ENCODE data around the gene APOL4.
A peak's percentile ranks its signal among the peaks of the same experiment; 100 is the strongest.
"Not testable (repeated sequence)": the region's sequence is repeated elsewhere in the genome, so short reads cannot be mapped to it uniquely, and the experiment has no call there.

APOL4 gene

DNA sequence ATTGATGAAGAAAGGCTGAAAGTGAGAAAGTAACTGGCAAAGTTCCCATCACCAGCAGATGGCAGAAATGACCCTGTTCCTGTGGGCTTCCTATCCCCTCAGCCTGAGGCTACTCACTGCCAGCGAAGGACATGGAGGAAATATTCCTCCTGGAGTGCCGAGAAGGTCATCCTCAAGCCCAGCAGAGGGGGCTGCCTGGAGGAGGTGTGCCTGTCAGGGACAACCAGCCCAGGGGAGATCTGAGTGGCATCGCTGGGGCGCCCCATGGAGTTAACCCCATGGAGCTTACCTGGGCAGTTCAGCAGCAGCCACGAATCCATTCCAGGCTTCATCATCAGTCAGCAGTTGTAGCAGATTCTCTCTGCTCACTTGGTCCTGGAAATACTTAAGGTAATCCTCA is 29.4 kb upstream of the APOL4 start:
- DNase-seq, result not testable (repeated sequence)

DNA sequence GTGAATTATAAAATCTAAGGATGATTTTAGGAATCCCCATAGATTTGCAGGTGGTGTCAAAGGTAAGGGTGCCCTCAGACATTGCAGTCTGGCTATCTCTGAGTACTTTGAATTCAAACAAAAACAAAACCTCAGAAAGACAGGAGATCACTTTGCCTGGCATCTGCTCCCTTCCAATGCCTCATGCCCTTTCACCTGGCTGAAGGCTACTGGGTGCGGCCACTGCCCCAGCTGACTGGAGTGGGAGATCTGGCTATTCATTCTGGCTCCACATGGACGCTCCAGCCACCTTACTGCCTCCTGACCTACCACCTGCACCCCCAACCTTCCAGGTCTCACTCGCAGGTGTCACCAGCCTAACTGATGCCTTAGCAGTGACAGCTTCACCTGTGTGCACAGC is 28.0 kb upstream of the APOL4 start:
- not testable (repeated sequence) for DNase-seq

DNA sequence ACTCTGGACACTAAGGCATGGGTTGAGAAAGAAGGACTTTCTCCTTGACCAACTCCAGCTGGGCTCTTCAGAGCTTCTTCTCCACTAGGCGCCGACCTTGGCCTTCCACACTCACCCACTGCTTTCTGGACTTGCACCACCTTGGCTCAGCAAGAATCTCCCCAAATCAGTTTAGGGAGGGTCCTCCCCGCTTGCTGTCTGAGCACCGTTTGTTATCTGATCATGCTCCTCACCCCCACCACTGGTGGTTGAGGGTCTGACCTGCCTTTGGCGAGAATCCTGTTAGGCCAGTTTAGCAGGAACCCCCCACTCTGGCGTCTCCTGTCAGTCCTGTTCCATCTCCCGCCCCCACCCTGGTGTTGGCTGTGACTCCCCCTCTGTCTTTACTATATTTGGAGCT is 27.3 kb upstream of the APOL4 start:
- no peak for DNase-seq

DNA sequence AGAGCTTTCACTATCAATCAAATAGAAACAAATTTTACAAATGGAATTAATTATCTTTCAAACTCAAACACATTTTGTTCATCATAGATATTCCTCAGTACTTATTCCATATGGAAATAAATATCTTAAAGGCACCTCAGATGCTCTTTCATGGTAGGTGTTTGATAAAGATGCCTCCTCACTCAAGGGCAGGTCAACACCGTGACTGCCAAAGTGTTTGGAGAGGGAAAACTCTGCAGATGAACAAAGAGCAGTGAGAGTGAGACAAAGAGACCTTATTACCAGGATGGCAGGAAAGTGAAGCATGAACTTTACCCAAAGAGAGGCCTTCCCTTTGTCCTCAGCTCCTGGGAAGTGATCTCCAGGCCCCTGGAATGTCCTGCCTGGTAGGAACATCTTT is 26.8 kb upstream of the APOL4 start:
- not testable (repeated sequence) for DNase-seq

DNA sequence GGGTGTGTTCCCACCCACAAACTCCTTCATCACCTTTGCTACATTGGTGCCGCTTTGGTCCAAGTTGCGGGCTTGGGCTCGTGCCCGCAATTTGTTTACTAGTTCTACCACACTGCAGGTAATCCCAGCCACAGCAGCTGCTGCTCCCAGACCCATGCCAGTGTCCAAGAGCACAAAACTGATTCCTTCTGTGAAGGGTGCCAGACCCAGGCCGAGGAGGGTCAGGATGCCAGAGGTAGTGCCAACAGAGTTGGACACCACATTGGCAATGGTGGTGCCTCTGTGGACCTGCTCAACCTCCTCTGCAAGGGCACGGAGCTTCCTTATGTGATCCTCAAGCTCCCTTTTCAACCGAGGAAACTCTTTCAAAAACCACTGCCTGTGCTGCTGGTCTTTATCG is 26.2 kb upstream of the APOL4 start:
- DNase-seq, result no peak

DNA sequence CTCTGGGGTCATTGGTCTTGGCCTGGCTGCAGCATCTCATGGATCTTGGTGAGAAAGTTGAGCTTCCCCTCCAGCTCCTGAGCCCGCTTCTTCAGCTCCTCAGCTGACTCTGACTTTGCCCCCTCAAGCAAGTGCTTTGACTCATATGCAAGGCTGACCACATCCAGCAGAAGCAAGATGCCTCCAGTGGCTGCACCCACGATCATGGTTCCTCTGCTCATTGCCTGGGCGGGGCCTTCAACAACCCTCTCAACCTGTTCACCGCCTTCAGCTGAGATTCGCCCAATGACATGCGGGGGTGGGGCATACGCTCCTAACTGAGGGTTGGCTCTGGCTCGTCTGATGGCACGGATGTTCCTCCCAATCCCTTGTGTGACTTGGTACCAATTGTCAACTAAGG is 25.8 kb upstream of the APOL4 start:
- no peak for DNase-seq

DNA sequence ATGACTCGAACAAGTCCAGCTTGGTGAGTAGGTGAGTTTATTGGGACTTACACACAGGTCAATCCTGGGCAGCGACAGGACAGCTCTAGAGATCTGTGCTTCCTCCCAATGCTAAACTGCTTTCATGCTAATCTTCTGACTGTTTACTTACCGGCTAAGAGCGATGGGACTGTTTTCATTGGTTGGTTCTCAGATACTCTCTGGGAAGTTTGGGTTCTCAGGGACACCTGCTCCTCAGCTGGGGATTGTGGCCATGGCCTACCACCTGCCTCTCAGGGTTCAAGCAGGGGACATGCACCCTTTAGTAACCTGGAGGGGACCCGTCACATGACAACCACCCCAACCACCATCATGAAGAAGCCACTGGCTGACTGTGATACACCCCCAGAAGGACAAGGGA is 24.6 kb upstream of the APOL4 start:
- no peak for DNase-seq

DNA sequence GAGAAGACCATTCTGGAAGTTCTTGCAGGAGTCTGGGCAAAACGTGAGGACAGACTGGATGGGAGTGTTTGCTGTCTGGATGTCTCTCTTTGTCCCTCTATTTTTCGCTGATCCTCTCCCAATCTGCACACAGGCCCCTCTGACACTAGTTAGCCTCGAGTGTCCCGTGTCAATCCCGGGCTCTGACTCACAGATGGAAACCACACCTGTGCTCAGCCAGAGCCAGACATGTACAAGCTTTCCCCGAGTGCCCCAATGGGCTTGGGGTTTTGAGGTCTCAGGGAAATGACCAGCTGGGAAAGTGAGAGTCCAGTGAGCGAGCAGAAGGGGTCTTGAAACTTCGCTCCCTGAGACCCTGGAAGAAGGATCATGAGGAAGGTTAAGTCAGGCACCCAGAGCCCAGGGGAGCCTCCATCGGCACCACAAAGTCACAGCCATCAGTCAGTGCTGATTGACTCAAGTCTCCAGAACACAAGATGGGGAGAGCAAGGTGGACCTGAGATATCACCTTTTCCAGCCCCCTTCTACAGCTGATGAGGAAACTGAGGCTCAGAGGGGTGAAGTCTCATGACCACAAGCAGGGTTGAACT is 23.8 kb upstream of the APOL4 start:
- DNase-seq, result no peak

DNA sequence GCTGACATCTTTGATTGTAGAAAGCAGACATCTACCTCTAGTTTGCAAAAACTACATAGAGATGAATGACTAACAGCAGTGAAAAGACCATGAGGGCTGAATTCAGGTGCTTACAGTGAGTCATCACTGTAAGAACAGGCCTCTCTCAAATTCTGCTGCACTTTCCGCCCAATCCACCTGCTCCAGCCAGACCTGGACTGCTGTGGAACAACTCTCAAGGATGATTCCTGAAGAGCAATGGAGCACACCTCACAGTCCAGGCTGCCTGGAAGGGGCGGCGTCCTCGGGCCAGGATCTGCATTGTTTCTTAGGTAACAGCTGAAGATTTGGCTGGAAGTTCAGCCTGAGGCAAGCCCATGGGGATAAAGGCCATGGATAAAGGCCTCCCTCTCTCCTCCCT is 22.6 kb upstream of the APOL4 start:
- DNase-seq, result no peak

DNA sequence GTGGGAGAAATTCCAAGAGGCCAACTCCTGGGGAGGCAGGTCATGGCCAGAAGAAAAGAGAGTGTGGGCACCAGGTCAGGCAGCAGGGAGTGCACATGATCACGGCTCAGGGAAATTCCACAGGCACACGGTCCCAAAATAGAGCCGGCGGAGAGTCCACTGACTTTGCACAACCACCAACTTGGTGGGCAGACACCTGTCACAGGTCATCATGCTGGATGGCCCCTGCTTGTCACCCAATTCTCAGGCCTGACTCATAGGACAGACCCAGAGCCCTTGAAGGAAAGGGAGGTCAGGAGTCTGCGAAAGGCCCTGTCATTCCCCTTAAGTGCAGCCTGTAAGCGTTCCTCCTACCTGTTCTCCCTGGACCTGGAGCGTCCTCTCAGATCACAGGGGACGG is 21.9 kb upstream of the APOL4 start:
- no peak for DNase-seq

DNA sequence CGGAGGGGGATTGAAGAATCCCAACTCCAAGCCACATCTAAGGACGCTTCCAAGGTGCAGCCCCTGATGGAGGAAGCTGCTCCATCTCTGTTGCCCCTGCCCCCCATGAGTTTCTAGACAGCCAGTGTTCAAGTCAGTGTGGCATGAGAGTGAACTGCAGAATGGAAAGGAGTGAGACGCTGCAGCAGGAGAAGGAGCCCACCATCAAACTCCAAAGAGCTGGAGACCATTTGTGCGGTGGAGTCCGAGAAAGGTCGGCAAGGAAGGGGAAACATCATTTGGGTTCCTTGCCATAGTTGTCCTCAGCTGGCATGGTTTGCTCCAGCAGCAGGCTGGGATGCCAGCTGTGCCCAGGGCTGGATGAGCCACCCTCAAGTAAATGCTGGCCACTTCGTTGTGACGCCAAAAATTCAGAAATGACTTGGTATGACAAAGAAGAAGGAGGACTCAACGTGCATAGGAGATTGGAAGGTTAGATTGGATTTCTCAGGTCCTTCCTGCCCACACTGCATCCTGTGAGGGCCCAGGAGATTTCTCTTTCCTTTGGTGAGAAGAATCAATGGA is 21.4 kb upstream of the APOL4 start:
- DNase-seq, result no peak

DNA sequence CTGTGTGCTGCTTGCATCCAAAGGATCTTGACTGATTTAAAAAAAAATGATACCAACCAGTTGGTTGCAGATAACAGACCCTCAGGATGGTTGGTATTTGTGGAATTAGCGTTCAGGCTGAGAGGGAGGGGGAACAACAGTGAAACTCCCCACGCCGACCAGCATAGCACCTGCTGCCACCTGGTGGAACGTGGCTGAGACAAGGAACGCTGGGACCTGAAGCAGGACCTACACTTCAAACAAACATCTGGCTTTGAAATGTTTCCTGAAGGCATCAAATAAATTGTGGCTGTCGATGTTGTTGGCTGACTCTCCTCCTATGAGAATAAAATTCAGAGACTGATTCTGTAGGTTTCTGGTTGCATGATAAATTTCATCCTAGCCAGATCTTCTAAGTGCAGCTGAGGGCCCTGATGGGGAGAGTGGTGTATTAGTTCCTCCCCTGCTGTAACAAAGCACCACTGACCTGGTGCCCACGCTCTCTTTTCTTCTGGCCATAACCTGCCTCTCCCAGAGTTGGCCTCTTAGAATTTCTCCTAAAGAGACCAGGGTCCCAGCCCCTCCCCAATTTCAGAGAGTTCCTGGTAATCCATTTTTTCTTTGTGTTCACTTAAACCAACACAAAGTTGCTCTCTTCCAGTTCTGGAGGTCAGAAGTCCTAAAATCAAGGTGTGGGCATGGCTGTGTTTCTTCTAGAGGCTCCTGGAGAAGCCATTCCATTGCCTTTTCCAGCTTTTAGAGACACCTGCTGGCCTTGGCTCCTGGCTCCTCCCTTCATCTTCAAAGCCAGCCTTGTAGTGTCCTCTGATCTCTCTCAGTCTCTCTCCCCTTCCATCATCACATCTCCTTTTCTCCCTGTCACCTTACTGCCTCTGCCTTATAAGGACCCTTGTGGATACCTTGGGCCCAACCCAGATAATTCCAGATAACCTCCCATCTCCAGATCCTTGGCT is 20.5 kb upstream of the APOL4 start:
- DNase-seq, result no peak

DNA sequence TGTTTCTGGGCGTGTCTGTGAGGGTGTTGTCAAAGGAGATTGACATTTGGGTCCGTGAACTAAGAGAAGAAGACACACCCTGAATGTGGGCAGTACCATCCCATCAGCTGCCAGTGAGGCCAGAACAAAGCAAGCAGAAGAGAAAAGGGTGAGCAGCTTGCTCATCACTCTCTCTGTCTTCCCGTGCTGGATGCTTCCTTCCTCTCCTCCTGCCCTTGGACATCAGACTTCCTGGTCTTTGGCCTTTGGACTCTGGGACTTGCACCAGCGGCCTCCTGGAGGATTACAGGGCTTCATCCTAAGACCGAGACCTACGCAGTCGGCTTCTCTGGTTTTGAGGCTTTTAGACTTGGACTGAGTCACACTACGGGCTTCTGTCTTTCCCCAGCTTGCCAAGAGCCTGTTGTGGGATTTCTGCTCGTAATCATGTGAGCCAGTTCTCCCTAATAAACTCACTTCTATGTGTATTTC is 18.9 kb upstream of the APOL4 start:
- peak; percentile 68 for DNase-seq

DNA sequence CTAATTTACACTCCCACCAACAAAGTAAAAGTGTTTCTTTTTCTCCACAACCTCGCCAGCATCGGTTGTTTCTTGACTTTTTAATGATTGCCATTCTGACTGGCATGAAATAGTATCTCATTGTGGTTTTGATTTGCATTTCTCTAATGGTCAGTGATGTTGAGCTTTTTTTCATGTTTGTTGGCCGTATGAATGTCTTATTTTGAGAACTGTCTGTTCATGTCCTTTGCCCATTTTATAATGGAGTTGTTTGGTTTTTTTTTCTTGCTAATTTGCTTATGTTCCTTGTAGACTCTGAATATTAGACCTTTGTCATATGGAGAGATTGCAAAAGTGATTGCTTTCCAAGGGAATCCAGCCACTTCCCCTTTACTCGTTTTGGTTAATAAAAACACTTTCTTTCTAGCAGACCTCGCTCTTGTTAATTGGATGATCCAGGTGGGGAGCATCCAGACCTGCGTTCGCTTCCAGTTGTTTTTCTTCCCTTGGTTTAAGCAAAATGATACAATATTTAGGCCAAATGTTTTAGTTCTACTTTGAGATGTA is 17.1 kb upstream of the APOL4 start:
- DNase-seq, result no peak

DNA sequence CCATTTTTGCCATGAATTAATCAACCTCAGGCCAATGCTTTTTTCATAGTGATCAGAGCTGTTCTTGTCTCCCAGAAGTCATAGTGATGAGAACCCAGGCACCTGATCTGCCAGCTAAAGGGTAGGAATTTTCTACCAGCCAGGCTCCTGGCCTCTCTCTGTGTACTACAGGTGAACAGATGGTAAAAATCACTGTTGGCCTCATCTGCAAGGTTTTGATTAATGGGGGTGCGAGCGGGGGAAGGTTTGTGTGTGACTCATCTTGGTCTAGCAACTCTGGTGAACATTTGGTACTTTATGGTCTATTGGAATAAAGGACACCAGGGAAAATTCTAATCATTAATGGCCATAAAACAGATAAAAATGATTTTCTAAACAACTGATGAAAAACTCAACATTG is 14.4 kb upstream of the APOL4 start:
- no peak for DNase-seq

DNA sequence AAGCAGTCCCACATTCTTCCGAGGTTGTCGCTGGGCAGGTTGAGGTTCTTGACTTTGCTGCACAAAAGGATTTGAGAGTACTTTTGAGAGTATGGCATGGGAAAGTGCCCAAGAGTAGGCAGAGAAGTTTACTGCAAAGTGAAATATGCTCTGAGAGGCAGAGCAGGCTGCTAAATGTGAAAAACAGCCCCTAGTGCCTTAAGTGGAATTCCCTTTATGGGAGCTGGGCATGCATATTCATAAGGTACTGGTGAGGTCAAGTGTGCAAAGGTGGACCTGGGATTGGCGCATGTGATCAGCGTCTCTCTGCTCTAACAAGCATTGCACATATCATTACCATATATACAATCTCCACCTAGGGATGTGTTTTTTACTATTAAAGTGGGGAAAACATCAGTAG is 12.0 kb upstream of the APOL4 start:
- no peak for DNase-seq

DNA sequence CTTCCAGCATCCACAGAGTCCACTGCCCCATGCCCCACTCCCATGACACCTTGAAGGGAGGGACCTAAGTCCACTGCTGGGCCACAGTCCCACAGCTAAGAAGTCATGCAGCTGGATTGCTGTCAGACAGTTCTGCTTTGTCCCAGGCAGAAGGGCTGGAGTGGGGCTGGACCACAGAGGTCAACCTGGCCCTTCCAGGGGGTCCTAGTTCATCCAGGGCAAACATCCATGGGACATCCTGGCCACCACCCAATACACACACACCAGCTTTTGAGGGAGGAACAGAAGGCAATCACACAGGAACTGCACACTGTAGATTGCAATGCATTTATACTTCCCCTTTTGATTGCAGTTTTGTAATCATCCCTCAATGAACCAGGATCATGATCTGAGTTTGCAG is 11.3 kb upstream of the APOL4 start:
- no peak for DNase-seq

DNA sequence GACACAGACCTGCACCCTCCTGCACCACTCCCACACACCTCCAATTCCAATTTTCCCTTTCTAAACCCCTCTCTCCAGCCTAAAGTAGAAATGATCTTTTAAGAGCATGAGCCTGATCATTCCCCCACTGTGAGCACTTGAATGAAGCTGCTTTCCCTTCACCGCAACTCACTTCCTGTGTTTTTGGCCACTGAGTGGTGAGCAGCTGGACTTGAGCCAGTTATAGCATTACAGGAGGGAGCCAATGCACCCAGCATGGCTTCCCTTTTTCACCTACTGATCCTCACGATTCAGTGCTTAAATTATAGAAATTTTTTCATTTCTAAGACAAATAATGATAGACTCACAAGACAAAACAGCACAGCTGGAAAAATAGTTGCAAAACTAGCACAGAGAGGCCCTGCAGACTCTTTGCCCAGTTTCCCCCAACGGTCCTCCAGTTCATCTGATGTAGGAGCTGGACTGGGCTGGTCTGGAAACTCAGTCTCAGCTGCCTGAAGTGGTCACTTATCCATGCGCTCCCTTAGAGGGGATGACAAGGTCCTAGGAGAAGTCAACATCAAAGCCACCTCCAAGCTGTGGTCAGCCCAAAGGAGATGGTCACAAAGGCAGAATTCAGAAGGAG is 9.7 kb upstream of the APOL4 start:
- peak; percentile 16 for DNase-seq

DNA sequence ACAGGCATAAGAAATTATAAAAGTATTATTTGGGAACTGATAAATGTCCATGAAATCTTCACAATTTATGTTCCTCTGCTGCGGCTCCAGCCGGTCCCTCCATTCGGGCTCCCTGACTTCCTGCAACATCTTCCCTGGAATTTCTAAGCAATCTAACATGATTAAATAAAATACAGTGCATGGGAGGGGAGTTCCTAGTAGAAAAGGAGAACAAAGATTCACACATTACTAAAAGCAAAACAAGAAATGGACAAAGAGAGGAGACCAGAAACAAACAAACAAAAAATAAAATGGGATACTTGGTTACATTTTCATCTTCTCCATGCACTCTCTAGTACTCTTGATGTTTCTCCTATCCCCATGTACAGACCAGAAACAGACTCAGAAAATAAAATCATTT is 8.6 kb upstream of the APOL4 start:
- no peak for DNase-seq

DNA sequence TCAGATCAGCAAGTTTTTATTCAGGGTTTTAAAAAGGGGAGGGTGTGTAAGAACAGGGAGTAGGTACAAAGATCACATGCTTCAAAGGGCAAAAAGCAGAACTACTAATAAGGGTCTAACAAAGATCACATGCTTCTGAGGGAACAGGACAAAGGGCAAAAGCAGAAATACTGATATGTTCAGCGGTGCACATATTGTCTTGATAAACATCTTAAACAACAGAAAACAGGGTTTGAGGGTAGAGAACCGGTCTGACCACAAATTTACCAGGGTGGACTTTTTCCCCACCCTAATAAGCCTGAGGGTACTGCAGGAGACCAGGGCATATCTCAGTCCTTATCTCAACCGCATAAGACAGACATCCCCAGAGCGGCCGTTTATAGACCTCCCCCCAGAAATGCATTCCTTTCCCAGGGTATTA is 7.9 kb upstream of the APOL4 start:
- DNase-seq, result not testable (repeated sequence)

DNA sequence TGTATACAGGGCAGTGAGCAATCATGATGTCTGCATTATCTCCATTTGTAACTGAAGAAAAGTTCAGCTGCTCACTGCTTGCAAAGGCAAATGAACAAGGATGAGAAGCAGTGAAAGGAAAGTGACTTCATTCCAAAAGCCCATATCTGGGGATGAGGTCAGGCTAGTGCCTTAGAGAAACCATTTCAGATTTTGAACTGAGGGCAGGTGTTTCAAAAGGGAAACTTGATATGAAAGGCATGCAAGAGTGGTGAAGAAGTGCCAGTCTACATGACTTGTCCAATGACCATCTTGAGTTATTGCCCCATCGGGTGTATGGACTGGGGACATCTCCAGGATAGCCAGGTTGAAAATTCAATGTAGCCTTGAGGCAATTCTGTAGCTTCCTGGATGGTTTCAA is 7.3 kb upstream of the APOL4 start:
- DNase-seq, result no peak

DNA sequence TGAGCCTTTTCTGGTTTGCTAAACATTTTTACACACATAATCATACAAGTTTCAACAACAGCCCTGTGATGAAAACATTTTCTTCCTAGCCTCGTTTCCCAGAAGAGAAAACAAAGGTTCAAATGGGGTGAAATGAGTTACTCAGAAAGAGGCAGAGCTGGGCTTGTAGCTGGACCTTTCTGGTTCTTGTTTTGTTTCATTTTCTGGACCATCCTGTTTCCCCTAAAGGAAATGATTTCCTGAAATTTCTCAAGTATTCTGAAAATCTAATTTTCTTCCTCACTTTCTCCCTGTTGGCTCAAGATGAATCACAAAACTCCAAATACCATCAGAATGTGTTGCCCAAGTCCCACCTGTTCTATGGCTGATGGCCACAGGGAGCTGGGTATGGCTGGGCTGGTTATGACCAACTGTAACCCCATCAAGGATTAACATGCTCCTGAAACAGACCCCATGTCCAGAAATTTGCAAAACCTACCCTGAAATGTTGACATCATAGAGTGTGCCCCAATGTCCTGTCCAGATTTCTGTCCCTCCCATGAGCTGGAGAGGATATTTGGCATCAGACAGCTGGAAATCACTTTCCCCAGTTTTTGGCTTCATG is 6.7 kb upstream of the APOL4 start:
- no peak for DNase-seq

DNA sequence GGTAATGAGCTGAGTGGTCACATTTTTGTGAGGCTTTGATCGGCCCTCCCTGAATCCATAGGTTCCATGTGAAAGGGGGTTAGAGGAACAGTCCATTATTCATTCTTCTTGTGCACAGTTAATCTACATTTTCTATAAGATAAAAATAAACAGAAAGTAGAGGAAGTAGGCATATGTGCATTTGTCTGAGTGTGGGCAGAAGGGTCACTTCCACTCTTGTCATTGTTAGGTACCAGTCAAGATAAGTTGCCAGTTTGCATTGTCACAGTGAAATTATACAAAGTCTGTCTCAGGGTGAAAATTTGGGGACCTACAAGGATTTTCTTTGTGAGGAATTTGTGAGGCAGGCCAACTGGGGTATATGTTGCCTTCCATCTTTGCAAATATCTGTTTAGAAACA is 4.6 kb upstream of the APOL4 start:
- DNase-seq, result no peak

Data from HCEC 1CT (cell line).